K562 (cell line): ENCODE measurements around the gene ATRN. TPM values are rescaled to one million over a fixed set of nuclear protein-coding genes. Genes with fewer than 3 reads are reported as not detected.

Source experiments
- ATAC-seq: fragments of 200-7000 bp; cut with Tn5 transposase; 3 replicates; pipeline ENCODE4 v1.9.1; 2020; ENCODE audit warnings: moderate library complexity
- BruUV-seq: library from RNA; stranded (reverse); fragments of 400-500 nt; replicated peaks from 2 replicates; lab custom pipeline; 2021; lab: Mats Ljungman, UMichigan
- CTCF ChIA-PET: fragments of 300-600 bp; formaldehyde crosslinking; extraction: SDS; loops from one replicate; lab custom pipeline; 2021; ENCODE audit warnings: low intra/inter-chr PET ratio; lab: Yijun Ruan, JAX
- POLR2A ChIA-PET: fragments of 300-600, 350-650 bp; sonication (Branson Sonifier 250); formaldehyde crosslinking; extraction: SDS; loops from one replicate; lab custom pipeline; 2021; ENCODE audit warnings: antibody characterized with exemption, inconsistent platforms; lab: Yijun Ruan, JAX
- DNase-seq, 4 experiments: peaks; one replicate each; pipeline versions ENCODE4 v3.0.0 to v3.0.0-alpha.2; 2011 to 2018; ENCODE audit warnings: low spot score in 3 of 4, mixed read lengths in 3 of 4; ENCODE audit errors: extremely low read depth in 1 of 4
- FAIRE-seq: peaks from 2 replicates; lab custom pipeline; 2011; peaks lifted over from hg19 to GRCh38; lab: Jason Lieb, UNC
- H2AFZ ChIP-seq: 2 replicates; pipeline ENCODE4 v1.6.0; 2011; ENCODE audit warnings: low read depth, low read length, control low read depth, inconsistent platforms
- H3K27ac ChIP-seq: fragments of 200-600 bp; 3 replicates; pipeline ENCODE4 v1.8.0; 2011; ENCODE audit warnings: low read depth, mild to moderate bottlenecking, control low read depth, inconsistent platforms, low read length, moderate library complexity, mixed read lengths; ENCODE audit errors: extremely low read depth
- H3K27me3 ChIP-seq, 2 experiments: fragments of 300-600 bp in 1 of 2; 2 replicates in 1 of 2; 3 replicates in 1 of 2; pipeline versions ENCODE4 v1.6.0 to v1.8.0; 2011; ENCODE audit warnings: inconsistent platforms in 2 of 2, low read length in 2 of 2, mild to moderate bottlenecking in 1 of 2, mixed read lengths in 1 of 2, moderate library complexity in 1 of 2; ENCODE audit not compliant: control insufficient read depth in 2 of 2, insufficient read depth in 2 of 2
- H3K36me3 ChIP-seq: fragments of 300-600 bp; 3 replicates; pipeline ENCODE4 v1.8.0; 2011; ENCODE audit warnings: mild to moderate bottlenecking, low read length, inconsistent platforms; ENCODE audit not compliant: control insufficient read depth, insufficient read depth
- H3K4me1 ChIP-seq, 2 experiments: fragments of 200-600 bp in 1 of 2; replicated peaks in 1 of 2; 2 replicates in 1 of 2; 3 replicates in 1 of 2; pipeline versions ENCODE4 v1.5.1 to v1.8.0; 2011; ENCODE audit warnings: inconsistent platforms in 2 of 2, low read length in 2 of 2, mild to moderate bottlenecking in 1 of 2, mixed read lengths in 1 of 2, moderate library complexity in 1 of 2; ENCODE audit not compliant: control insufficient read depth in 2 of 2, insufficient read depth in 2 of 2
- H3K4me2 ChIP-seq: 2 replicates; pipeline ENCODE4 v1.6.1; 2011; ENCODE audit warnings: low read length, control low read depth, inconsistent platforms, mixed read lengths; ENCODE audit not compliant: insufficient read depth
- H3K4me3 ChIP-seq: fragments of 200-600 bp; sonication (generic), shearing (Covaris generic); 2 replicates; pipeline ENCODE4 v1.5.1; 2016; ENCODE audit warnings: control low read depth, inconsistent platforms
- H3K79me2 ChIP-seq: fragments of 200-600 bp; 3 replicates; pipeline ENCODE4 v1.8.0; 2011; ENCODE audit warnings: low read length, inconsistent platforms; ENCODE audit not compliant: control insufficient read depth, insufficient read depth
- H3K9ac ChIP-seq, 2 experiments: 2 replicates each; pipeline versions ENCODE4 v1.6.0 to v1.6.1; 2011; ENCODE audit warnings: low read depth in 2 of 2, low read length in 2 of 2, control low read depth in 1 of 2, inconsistent platforms in 1 of 2, mild to moderate bottlenecking in 1 of 2, mixed read lengths in 1 of 2; ENCODE audit not compliant: insufficient read depth in 1 of 2
- H3K9me1 ChIP-seq: one replicate; pipeline ENCODE4 v1.6.0; 2011; ENCODE audit warnings: inconsistent platforms, mild to moderate bottlenecking, low read length, moderate library complexity; ENCODE audit not compliant: control insufficient read depth, insufficient read depth
- H3K9me3 ChIP-seq: replicated peaks from 2 replicates; pipeline ENCODE4 v1.5.1; 2011; ENCODE audit warnings: low read depth, low read length, inconsistent platforms; ENCODE audit not compliant: control insufficient read depth, insufficient read depth
- H4K20me1 ChIP-seq: replicated peaks from 2 replicates; pipeline ENCODE4 v1.6.1; 2011; ENCODE audit warnings: low read length, inconsistent platforms, mixed read lengths; ENCODE audit not compliant: control insufficient read depth, insufficient read depth
- HMG20B ChIP-seq: fragments of 250-450 bp; sonication (Bioruptor Pico); IDR thresholded peaks from 2 replicates; pipeline ENCODE4 v1.5.0; 2021; ENCODE audit warnings: mild to moderate bottlenecking
- HNRNPH1 ChIP-seq: fragments of 200-400 bp; formaldehyde crosslinking; optimal IDR thresholded peaks from 2 replicates; pipeline ENCODE3; 2017; ENCODE audit warnings: low read depth, mild to moderate bottlenecking, low read length, moderate library complexity
- JUN ChIP-seq, 2 experiments: sonication (generic) in 1 of 2; formaldehyde crosslinking in 1 of 2; IDR thresholded peaks; 2 replicates each; pipeline versions ENCODE4 v1.6.1 to v1.8.0; 2012 to 2022; ENCODE audit warnings: borderline replicate concordance in 2 of 2, mild to moderate bottlenecking in 2 of 2, improper control_type of control experiment in 1 of 2, low read depth in 1 of 2, low read length in 1 of 2, missing genetic modification reagents in 1 of 2
- MAZ ChIP-seq, 2 experiments: fragments of 450-650 bp in 1 of 2; sonication (generic) in 1 of 2; formaldehyde crosslinking; IDR thresholded peaks in 1 of 2; conservative IDR thresholded peaks in 1 of 2; 2 replicates each; pipeline versions ENCODE4 v1.4.0 to v1.5.0; 2020; ENCODE audit warnings: mild to moderate bottlenecking in 1 of 2, missing genetic modification reagents in 1 of 2
- PATZ1 ChIP-seq: fragments of 250-450 bp; sonication (Bioruptor Pico); IDR thresholded peaks from 2 replicates; pipeline ENCODE4 v1.5.0; 2020; ENCODE audit warnings: mild to moderate bottlenecking, borderline replicate concordance
- SAP30 ChIP-seq: fragments of 200-600 bp; sonication (generic); IDR thresholded peaks from 2 replicates; pipeline ENCODE4 v1.6.1; 2012; ENCODE audit warnings: borderline replicate concordance, low read depth, mild to moderate bottlenecking, moderate library complexity, low read length, control low read depth, inconsistent platforms; ENCODE audit not compliant: insufficient read depth, poor library complexity, severe bottlenecking
- TEAD2 ChIP-seq: fragments of 450-650 bp; IDR thresholded peaks from 2 replicates; pipeline ENCODE4 v1.6.1; 2016; ENCODE audit warnings: missing genetic modification characterization, control low read depth, missing compliant biosample characterization
- ZNF165 ChIP-seq: fragments of 250-450 bp; sonication (Bioruptor Pico); IDR thresholded peaks from 2 replicates; pipeline ENCODE4 v1.4.0; 2020; ENCODE audit warnings: borderline replicate concordance
- WGBS: fragments of 100-300 bp; shearing (Covaris generic); methylation state at CpG from one replicate; pipeline ENCODE4 v1.1.6; 2016; ENCODE audit warnings: low coverage, mixed read lengths; ENCODE audit not compliant: insufficient coverage; ENCODE audit errors: missing lambda C conversion rate; 5-methylcytosine and 5-hydroxymethylcytosine counted together
- in situ Hi-C: fragments of 300-500 bp; cut with MboI; formaldehyde crosslinking; loops from 4 replicates; pipeline ENCODE4 v1.15.0; 2018; ENCODE audit warnings: inconsistent platforms, mixed read lengths
- intact Hi-C: fragments of 100-400 bp; cut with micrococcal nuclease; formaldehyde crosslinking; loops from 2 replicates; pipeline ENCODE4 v1.14.2; 2022
- polyA plus RNA-seq, 8 experiments: library from polyadenylated mRNA; depleted of rRNA in 4 of 8; stranded (reverse) in 5 of 8; unstranded in 3 of 8; fragments of >200 nt; fragmentation: Nextera tagmentation in 2 of 8; fragmentation: Illumina TruSeq in 1 of 8; extraction: Ambion mirVana in 2 of 8; extraction: Trizol in 1 of 8; gene quantifications; 2 replicates each; pipeline versions ENCODE4 v1.2.1 to v1.2.3, GENCODE V29; 2011 to 2014; ENCODE audit warnings: inconsistent platforms in 1 of 8, missing spikeins in 1 of 8
- total RNA-seq, 7 experiments: library from RNA; depleted of rRNA in 6 of 7; stranded (reverse); fragments of >200 nt in 6 of 7; fragmentation: Illumina TruSeq in 2 of 7; extraction: Trizol in 2 of 7; gene quantifications; 2 replicates each; pipeline versions ENCODE4 v1.2.1 to v1.2.3, GENCODE V29; 2011 to 2021; ENCODE audit warnings: low replicate concordance in 1 of 7
- TF ChIP-seq, protein P1 (sequence below): fragments of 250-450 bp; sonication (Bioruptor Pico); IDR thresholded peaks from 2 replicates; pipeline ENCODE4 v1.9.0; 2021; ENCODE audit warnings: mild to moderate bottlenecking, inconsistent platforms

Gene ATRN
- total and polyA plus RNA-seq, 9 of the 15 experiments (the other 6 are each of a cell fraction or from before 2014, with no cell fraction given), result 0.69 to 16.5 (median 7.6) TPM

- TF ChIP-seq HNRNPH1 (no peak), SAP30 (no peak), ZNF165 (CRISPR knock-in tag) (no peak), MAZ (CRISPR knock-in tag; conservative IDR thresholded peaks at IDR 0.05 in 1 of 2, IDR thresholded peaks at IDR 0.05 in 1 of 2) (no peak), JUN (IDR thresholded peaks at IDR 0.05; ENCODE audit: borderline replicate concordance, low read depth, low read length) (no peak), JUN (CRISPR knock-in tag; IDR thresholded peaks at IDR 0.05; ENCODE audit: borderline replicate concordance) (no peak), TEAD2 (tag) (no peak), HMG20B (no peak), PATZ1 (CRISPR knock-in tag) (no peak)
- TF ChIP-seq, protein P1, sequence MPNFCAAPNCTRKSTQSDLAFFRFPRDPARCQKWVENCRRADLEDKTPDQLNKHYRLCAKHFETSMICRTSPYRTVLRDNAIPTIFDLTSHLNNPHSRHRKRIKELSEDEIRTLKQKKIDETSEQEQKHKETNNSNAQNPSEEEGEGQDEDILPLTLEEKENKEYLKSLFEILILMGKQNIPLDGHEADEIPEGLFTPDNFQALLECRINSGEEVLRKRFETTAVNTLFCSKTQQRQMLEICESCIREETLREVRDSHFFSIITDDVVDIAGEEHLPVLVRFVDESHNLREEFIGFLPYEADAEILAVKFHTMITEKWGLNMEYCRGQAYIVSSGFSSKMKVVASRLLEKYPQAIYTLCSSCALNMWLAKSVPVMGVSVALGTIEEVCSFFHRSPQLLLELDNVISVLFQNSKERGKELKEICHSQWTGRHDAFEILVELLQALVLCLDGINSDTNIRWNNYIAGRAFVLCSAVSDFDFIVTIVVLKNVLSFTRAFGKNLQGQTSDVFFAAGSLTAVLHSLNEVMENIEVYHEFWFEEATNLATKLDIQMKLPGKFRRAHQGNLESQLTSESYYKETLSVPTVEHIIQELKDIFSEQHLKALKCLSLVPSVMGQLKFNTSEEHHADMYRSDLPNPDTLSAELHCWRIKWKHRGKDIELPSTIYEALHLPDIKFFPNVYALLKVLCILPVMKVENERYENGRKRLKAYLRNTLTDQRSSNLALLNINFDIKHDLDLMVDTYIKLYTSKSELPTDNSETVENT (CRISPR knock-in tag), result no peak
- intact Hi-C loops, result loop anchor here (10.0 kb wide), 1 partner anchor 65 kb away; no protein-coding TSS in a partner anchor
Observed at GRCh38 chr20:3629893-3630292, 159.1 kb downstream of the ATRN start.

More at GRCh38 chr20:3629893-3630292, 159.1 kb downstream of the ATRN start:
- Histone ChIP-seq H3K79me2 (no peaks in the 10 kb centered on the region), H3K27me3 (no peaks in the 10 kb centered on the region), H3K36me3 (no peaks in the 10 kb centered on the region), H4K20me1 (no peaks in the 10 kb centered on the region), H3K9me1 (no peaks in the 10 kb centered on the region), H2AFZ (no peak overlapping the region), H3K27ac (no peak overlapping the region), H3K4me1 (no peaks in the 10 kb centered on the region), H3K4me2 (no peak overlapping the region), H3K4me3 (no peak overlapping the region), H3K9ac (no peak overlapping the region), H3K9me3 (no peaks in the 10 kb centered on the region)
- no TSS peak for BruUV-seq
- FAIRE-seq (no peak), ATAC-seq (no peak), DNase-seq (no peak)
- CTCF ChIA-PET, result no interaction called here
- WGBS, result 19% methylated on average over 2 of the region's 2 CpGs
- POLR2A ChIA-PET, result no interaction called here
- in situ Hi-C loops, result no loop called here
